DOHH2 (cell line): ENCODE measurements around the gene YWHAH.

Experiments
- H3F3A ChIP-seq: fragments of 200-600 bp; sonication (generic), shearing (Covaris generic); 2 replicates; pipeline ENCODE4 v1.6.0; 2016; ENCODE audit warnings: antibody characterized with exemption, mild to moderate bottlenecking; ENCODE audit not compliant: control insufficient read depth, insufficient read depth
- H3K27ac ChIP-seq: fragments of 200-600 bp; sonication (generic); 2 replicates; pipeline ENCODE4 v1.5.1; 2014; ENCODE audit warnings: low read depth, mild to moderate bottlenecking, low read length, moderate library complexity
- H3K27me3 ChIP-seq: fragments of 200-600 bp; sonication (generic); 2 replicates; pipeline ENCODE4 v1.6.1; 2014; ENCODE audit warnings: mild to moderate bottlenecking, low read length, mixed read lengths; ENCODE audit not compliant: control insufficient read depth
- H3K36me3 ChIP-seq: fragments of 200-600 bp; sonication (generic); 2 replicates; pipeline ENCODE4 v1.6.1; 2014; ENCODE audit warnings: mild to moderate bottlenecking, low read length, moderate library complexity, mixed read lengths; ENCODE audit not compliant: control insufficient read depth
- H3K4me1 ChIP-seq: fragments of 200-600 bp; sonication (generic); 2 replicates; pipeline ENCODE4 v1.6.1; 2014; ENCODE audit warnings: mild to moderate bottlenecking, low read length, mixed read lengths; ENCODE audit not compliant: control insufficient read depth
- H3K4me2 ChIP-seq: fragments of 200-600 bp; sonication (generic); 2 replicates; pipeline ENCODE4 v1.6.0; 2014; ENCODE audit warnings: mild to moderate bottlenecking, low read length, moderate library complexity
- H3K4me3 ChIP-seq: fragments of 200-600 bp; sonication (generic); 2 replicates; pipeline ENCODE4 v1.5.1; 2014; ENCODE audit warnings: mild to moderate bottlenecking, low read length, mixed read lengths
- H3K79me2 ChIP-seq: fragments of 200-600 bp; sonication (generic); 2 replicates; pipeline ENCODE4 v1.6.1; 2014; ENCODE audit warnings: mild to moderate bottlenecking, low read length, mixed read lengths; ENCODE audit not compliant: control insufficient read depth
- H3K9me2 ChIP-seq: fragments of 200-600 bp; sonication (generic); replicated peaks from 2 replicates; pipeline ENCODE4 v1.6.1; 2014; ENCODE audit warnings: mild to moderate bottlenecking, low read length, mixed read lengths; ENCODE audit not compliant: control insufficient read depth
- H3K9me3 ChIP-seq: fragments of 200-600 bp; sonication (generic); 2 replicates; pipeline ENCODE4 v1.6.1; 2014; ENCODE audit warnings: antibody characterized with exemption, low read length, mixed read lengths; ENCODE audit not compliant: control insufficient read depth, insufficient read depth
- H4K20me1 ChIP-seq: fragments of 200-600 bp; sonication (generic); 2 replicates; pipeline ENCODE4 v1.6.0; 2014; ENCODE audit warnings: low read depth, mild to moderate bottlenecking, antibody characterized with exemption, low read length, moderate library complexity; ENCODE audit not compliant: control insufficient read depth, insufficient read depth
- EZH2phosphoT487 ChIP-seq: fragments of 200-600 bp; sonication (generic); IDR thresholded peaks from 2 replicates; pipeline ENCODE4 v1.6.1; 2017; ENCODE audit warnings: borderline replicate concordance, mild to moderate bottlenecking, antibody characterized with exemption, low read length, moderate library complexity, mixed read lengths
- TF ChIP-seq, protein P1 (sequence below): fragments of 200-600 bp; sonication (generic); IDR thresholded peaks from one replicate; pipeline ENCODE4 v1.5.1; 2014; ENCODE audit warnings: antibody characterized with exemption, mild to moderate bottlenecking, low read depth, low read length; ENCODE audit not compliant: poor library complexity, severe bottlenecking

Gene YWHAH

DNA sequence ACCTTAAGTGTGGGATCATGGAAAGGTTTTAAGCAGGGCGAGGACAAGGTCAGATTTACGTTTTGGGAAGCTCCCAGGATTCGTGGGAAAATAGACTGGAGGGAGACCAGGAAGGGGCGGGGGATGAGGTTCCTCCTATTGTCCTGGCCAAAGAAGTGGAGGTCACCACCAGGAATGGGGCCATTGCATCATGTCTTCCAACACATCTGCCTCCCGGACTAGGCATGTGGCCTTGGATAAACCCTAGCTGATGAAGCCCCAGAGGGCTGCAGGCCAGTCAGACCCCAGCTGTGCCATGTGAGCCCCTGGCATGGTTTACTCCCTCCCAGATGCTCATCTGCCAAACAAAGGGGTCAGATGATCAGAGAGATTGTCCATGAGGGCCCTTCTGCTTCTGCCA lies 11.5 kb upstream of the YWHAH start:
- peaks cover 6% of the 10 kb centered on the region; the same call in 1 of the 2 replicates for H3K27me3 ChIP-seq
- H3K4me3 ChIP-seq: no peak overlapping the region
- H3K9me2 ChIP-seq: no peaks in the 10 kb centered on the region
- H3K36me3 ChIP-seq: no peaks in the 10 kb centered on the region
- H3K9me3 ChIP-seq: no peaks in the 10 kb centered on the region
- H3K4me2 ChIP-seq: no peak overlapping the region
- no peaks in the 10 kb centered on the region for H3K4me1 ChIP-seq
- H3K79me2 ChIP-seq: no peaks in the 10 kb centered on the region
- no peaks in the 10 kb centered on the region for H3F3A ChIP-seq
- no peaks in the 10 kb centered on the region for H4K20me1 ChIP-seq
- TF ChIP-seq EZH2phosphoT487: no peak
- TF ChIP-seq, protein P1, sequence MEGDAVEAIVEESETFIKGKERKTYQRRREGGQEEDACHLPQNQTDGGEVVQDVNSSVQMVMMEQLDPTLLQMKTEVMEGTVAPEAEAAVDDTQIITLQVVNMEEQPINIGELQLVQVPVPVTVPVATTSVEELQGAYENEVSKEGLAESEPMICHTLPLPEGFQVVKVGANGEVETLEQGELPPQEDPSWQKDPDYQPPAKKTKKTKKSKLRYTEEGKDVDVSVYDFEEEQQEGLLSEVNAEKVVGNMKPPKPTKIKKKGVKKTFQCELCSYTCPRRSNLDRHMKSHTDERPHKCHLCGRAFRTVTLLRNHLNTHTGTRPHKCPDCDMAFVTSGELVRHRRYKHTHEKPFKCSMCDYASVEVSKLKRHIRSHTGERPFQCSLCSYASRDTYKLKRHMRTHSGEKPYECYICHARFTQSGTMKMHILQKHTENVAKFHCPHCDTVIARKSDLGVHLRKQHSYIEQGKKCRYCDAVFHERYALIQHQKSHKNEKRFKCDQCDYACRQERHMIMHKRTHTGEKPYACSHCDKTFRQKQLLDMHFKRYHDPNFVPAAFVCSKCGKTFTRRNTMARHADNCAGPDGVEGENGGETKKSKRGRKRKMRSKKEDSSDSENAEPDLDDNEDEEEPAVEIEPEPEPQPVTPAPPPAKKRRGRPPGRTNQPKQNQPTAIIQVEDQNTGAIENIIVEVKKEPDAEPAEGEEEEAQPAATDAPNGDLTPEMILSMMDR: no peak
- H3K27ac ChIP-seq: no peak overlapping the region

- H3K27ac ChIP-seq: no peak overlapping the region
- no peaks in the 10 kb centered on the region for H3K4me1 ChIP-seq
- H3K4me3 ChIP-seq: no peak overlapping the region
- H3K9me2 ChIP-seq: no peaks in the 10 kb centered on the region
- TF ChIP-seq, protein P1: no peak
- TF ChIP-seq EZH2phosphoT487: no peak
- no peaks in the 10 kb centered on the region for H4K20me1 ChIP-seq
- no peaks in the 10 kb centered on the region for H3F3A ChIP-seq
- H3K4me2 ChIP-seq: no peak overlapping the region
- no peaks in the 10 kb centered on the region for H3K79me2 ChIP-seq
- no peaks in the 10 kb centered on the region for H3K36me3 ChIP-seq
- no peaks in the 10 kb centered on the region for H3K9me3 ChIP-seq
- peaks cover 2% of the 10 kb centered on the region; the same call in 1 of the 2 replicates for H3K27me3 ChIP-seq
Measured at GRCh38 chr22:31933406-31933805, 10.9 kb upstream of the YWHAH start.

- Histone ChIP-seq H3F3A (no peaks in the 10 kb centered on the region), H4K20me1 (no peaks in the 10 kb centered on the region), H3K9me3 (no peaks in the 10 kb centered on the region), H3K4me3 (no peak overlapping the region), H3K4me1 (no peaks in the 10 kb centered on the region), H3K36me3 (no peaks in the 10 kb centered on the region), H3K79me2 (no peaks in the 10 kb centered on the region), H3K27ac (no peak overlapping the region), H3K9me2 (no peaks in the 10 kb centered on the region), H3K27me3 (peaks cover 2% of the 10 kb centered on the region; the same call in 1 of the 2 replicates), H3K4me2 (no peak overlapping the region)
- TF ChIP-seq EZH2phosphoT487: no peak
- TF ChIP-seq, protein P1: no peak
Measured at GRCh38 chr22:31933816-31934482, 10.4 kb upstream of the YWHAH start.
